Right atrium auricular region (tissue), 2 donors: ENCODE data around the gene ZBTB8B. TPM values are rescaled to one million over a fixed set of nuclear protein-coding genes. Genes with fewer than 3 reads are reported as not detected.
"Not testable (repeated sequence)": the region's sequence is repeated elsewhere in the genome, so short reads cannot be mapped to it uniquely, and the experiment has no call there.

Source experiments
- DNase-seq: peaks from one replicate; pipeline ENCODE4 v3.0.0-alpha.2; 2019; ENCODE audit warnings: low spot score
- H3K27ac ChIP-seq, 2 donors: fragments of 200-600 bp; sonication (generic); 1 replicate in 1 of 2; 2 replicates in 1 of 2; pipeline ENCODE4 v1.5.1; 2016 to 2019
- H3K27me3 ChIP-seq, 2 donors: fragments of 200-600 bp; sonication (generic); one replicate each; pipeline versions ENCODE4 v1.5.1 to v1.6.0; 2017 to 2019
- H3K36me3 ChIP-seq: fragments of 200-600 bp; sonication (generic); one replicate; pipeline ENCODE4 v1.5.1; 2016
- H3K4me1 ChIP-seq, 2 donors: fragments of 200-600 bp; sonication (generic); one replicate each; pipeline versions ENCODE4 v1.5.1 to v1.6.0; 2017 to 2019
- H3K4me3 ChIP-seq, 2 donors: fragments of 200-600 bp; sonication (generic); 1 replicate in 1 of 2; 2 replicates in 1 of 2; pipeline ENCODE4 v1.5.1; 2017 to 2019; ENCODE audit warnings: mild to moderate bottlenecking in 1 of 2, moderate library complexity in 1 of 2
- H3K9me3 ChIP-seq, 2 donors: fragments of 200-600 bp; sonication (generic); one replicate each; pipeline ENCODE4 v1.5.1; 2019
- total RNA-seq, 2 donors: library from RNA; depleted of rRNA; stranded (reverse); fragments of >200 nt; gene quantifications; one replicate each; pipeline ENCODE4 v1.1.0, GENCODE V29; 2016
- TF ChIP-seq, protein P1 (sequence below), 2 donors: fragments of 200-600 bp; sonication (generic); IDR thresholded peaks; one replicate each; pipeline ENCODE4 v1.5.1; 2019; ENCODE audit warnings: antibody characterized with exemption in 2 of 2

ZBTB8B gene
- total RNA-seq, 2 donors from 2014 or later, result 0.04 TPM; not detected in 1

DNA sequence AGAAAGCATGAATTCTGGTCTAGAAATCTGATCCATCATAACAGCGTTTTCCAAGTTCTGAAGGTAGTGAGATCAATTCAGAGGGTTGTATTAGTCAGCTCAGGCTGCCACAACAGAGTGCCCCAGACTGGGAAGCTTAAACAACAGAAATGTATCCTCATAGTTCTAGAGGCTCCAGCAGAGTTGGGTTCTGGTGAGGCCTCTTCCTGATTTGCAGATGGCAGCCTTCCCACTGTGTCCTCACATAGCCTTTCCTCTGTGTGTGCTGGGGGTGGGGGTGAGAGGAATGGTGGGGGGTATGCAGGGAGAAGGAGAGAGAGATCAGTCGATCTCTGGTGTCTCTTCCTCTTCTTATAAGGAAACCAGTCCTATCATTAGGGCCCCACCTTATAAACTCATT is 15.1 kb downstream of the ZBTB8B start:
- Histone ChIP-seq H3K4me3 (no peak overlapping the region), H3K27me3 (no peaks in the 10 kb centered on the region), H3K9me3 (no peaks in the 10 kb centered on the region), H3K36me3 (no peaks in the 10 kb centered on the region), H3K27ac (no peak overlapping the region), H3K4me1 (no peaks in the 10 kb centered on the region)
- TF ChIP-seq, protein P1, sequence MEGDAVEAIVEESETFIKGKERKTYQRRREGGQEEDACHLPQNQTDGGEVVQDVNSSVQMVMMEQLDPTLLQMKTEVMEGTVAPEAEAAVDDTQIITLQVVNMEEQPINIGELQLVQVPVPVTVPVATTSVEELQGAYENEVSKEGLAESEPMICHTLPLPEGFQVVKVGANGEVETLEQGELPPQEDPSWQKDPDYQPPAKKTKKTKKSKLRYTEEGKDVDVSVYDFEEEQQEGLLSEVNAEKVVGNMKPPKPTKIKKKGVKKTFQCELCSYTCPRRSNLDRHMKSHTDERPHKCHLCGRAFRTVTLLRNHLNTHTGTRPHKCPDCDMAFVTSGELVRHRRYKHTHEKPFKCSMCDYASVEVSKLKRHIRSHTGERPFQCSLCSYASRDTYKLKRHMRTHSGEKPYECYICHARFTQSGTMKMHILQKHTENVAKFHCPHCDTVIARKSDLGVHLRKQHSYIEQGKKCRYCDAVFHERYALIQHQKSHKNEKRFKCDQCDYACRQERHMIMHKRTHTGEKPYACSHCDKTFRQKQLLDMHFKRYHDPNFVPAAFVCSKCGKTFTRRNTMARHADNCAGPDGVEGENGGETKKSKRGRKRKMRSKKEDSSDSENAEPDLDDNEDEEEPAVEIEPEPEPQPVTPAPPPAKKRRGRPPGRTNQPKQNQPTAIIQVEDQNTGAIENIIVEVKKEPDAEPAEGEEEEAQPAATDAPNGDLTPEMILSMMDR (IDR thresholded peaks at IDR 0.05), result no peak
- no peak for DNase-seq

DNA sequence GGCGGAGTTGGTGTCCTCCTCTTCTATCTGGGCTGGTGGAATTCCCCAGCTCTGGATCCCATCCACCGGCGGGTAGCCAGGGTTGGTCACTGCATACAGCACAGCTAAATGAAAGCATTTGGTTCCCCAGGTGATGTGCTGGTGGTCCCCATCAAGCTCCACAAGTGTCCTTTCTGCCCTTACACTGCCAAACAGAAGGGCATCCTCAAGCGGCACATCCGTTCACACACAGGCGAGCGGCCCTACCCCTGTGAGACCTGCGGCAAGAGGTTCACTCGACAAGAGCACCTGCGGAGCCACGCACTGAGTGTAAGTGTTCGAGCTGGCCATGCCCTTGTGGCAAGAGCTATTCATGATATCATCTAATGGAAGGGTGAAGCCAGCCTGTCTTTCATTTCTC is 15.9 kb downstream of the ZBTB8B start:
- Histone ChIP-seq H3K27me3 (no peaks in the 10 kb centered on the region), H3K36me3 (no peaks in the 10 kb centered on the region), H3K4me3 (no peak overlapping the region), H3K4me1 (no peaks in the 10 kb centered on the region), H3K9me3 (no peaks in the 10 kb centered on the region), H3K27ac (no peak overlapping the region)
- DNase-seq, result no peak
- TF ChIP-seq, protein P1 (IDR thresholded peaks at IDR 0.05), result no peak

DNA sequence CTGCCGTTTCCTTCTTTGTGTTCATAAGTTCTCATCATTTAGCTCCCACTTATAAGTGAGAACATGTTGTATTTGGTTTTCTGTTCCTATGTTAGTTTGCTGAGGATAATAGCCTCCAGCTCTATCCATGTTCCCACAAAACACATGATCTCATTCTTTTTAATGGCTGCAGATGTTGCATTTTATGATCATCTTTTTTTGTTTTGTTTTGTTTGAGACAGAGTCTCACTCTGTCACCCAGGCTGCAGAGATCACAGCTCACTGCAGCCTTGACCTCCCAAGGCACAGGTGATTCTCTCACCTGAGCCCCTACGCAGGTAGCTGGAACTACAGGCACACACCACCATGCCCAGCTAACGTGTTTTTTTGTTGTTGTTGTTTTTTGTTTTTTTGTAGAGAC is 16.9 kb downstream of the ZBTB8B start:
- H3K4me3 ChIP-seq, H3K36me3 ChIP-seq, H3K4me1 ChIP-seq, H3K27ac ChIP-seq, H3K9me3 ChIP-seq, H3K27me3 ChIP-seq, DNase-seq: not testable (repeated sequence)

DNA sequence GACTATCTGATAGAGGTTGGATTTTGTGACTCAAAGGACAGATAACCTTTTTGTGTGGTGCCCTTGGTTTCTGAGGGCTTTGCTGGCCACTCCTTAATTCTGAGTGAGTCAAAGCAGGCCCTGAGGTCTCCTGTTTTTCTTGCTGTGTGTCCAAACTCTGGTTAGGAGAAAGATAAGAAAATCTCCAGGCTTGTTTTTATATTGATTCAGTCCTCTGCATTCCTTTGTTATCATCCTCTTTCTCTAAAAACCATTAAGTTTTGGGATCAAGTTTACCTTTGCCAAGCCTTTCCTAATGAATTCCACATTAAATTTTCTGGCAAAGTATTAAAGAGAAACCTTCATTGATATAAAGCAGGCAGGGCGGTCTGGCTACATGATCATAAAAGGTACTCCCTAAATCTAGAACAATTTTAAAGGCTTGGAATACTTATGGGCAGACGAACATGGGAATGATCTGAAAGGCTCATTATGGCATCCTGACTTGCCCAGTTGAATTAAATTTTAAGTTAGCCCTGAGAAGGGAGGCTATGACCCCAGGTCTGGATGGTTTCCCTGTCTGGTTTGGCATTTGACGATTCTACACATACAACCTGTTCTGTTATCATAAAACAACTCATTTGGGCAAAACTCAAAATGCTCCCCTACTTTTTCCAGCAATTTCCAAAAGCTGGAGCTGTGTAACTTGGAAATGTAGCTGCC is 20.8 kb downstream of the ZBTB8B start:
- Histone ChIP-seq H3K4me1 (no peaks in the 10 kb centered on the region), H3K36me3 (no peaks in the 10 kb centered on the region), H3K4me3 (no peak overlapping the region), H3K27me3 (no peaks in the 10 kb centered on the region), H3K9me3 (no peaks in the 10 kb centered on the region), H3K27ac (no peak overlapping the region)
- TF ChIP-seq, protein P1 (IDR thresholded peaks at IDR 0.05), result no peak
- DNase-seq, result no peak

DNA sequence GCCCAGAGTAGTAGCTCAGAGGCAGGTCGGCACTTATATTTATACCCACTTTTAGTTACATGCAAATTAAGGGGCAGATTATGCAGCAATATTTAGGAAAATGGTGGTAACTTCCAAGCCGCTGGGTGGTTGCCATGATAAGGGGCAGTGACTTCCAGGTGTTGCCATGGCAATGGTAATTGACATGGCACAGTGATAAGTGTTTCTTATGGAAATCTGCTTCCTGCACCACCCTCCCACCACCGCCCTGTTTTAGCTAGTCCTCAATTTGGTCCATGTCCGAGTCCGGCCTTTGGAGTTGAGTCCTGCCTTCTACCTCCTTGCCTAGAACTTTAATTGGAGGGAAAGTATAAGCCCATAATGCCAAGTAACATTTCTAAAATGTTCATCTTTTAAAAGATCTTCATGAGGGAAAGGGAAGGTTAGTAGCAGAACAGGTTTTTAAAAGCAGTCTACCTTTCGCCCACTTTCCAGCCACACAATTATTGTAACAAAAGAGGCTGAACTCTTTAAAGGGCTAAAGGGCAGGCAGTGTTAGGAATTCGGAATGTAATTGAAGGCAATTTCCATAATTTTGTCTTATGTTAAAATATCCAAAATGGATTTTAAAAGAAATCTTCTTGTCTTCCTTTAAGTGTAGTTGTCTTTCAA is 21.7 kb downstream of the ZBTB8B start:
- Histone ChIP-seq H3K4me1 (no peaks in the 10 kb centered on the region), H3K4me3 (no peak overlapping the region), H3K36me3 (no peaks in the 10 kb centered on the region), H3K27me3 (no peaks in the 10 kb centered on the region), H3K27ac (no peak overlapping the region), H3K9me3 (no peaks in the 10 kb centered on the region)
- TF ChIP-seq, protein P1 (IDR thresholded peaks at IDR 0.05), result no peak
- DNase-seq, result no peak

DNA sequence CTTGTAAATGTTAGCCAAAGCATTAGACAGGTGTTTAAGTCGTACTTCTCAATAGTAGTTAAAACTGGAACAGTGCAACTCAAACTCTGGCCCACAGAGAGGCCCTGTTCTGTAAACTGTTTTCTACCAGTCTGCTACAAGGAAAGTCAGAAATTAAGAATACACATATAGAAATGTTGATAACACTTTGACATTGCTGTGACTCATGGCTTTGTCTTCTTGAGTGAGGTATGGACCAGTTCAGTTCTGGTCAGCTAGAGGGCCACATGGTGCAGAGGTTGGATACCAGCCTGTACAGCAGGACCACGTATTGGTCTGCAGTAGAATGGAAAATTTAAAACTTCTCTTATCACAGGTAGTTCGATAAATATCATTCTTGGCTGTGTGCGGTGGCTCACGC is 22.3 kb downstream of the ZBTB8B start:
- Histone ChIP-seq H3K27ac (no peak overlapping the region), H3K27me3 (no peaks in the 10 kb centered on the region), H3K4me1 (no peaks in the 10 kb centered on the region), H3K36me3 (no peaks in the 10 kb centered on the region), H3K4me3 (no peak overlapping the region), H3K9me3 (no peaks in the 10 kb centered on the region)
- no peak for DNase-seq
- TF ChIP-seq, protein P1 (IDR thresholded peaks at IDR 0.05), result no peak
